B cell (primary cell): ENCODE results near the gene REPS2. TPM values are rescaled to one million over a fixed set of nuclear protein-coding genes. Genes with fewer than 3 reads are reported as not detected.

ENCODE experiments used
- ATAC-seq: fragments of 200-7000 bp; cut with Tn5 transposase; one replicate; pipeline ENCODE4 v1.10.0; 2021; ENCODE audit warnings: low read depth, mild to moderate bottlenecking, moderate number of reproducible peaks, moderate library complexity
- CTCF ChIA-PET: fragments of 350-600 bp; sonication (Branson Sonifier 250); formaldehyde crosslinking; loops from one replicate; lab custom pipeline; 2021; ENCODE audit warnings: antibody characterized with exemption, inconsistent platforms; lab: Charles Lee
- POLR2A ChIA-PET: fragments of 350-600 bp; sonication (Branson Sonifier 250); formaldehyde crosslinking; loops from one replicate; lab custom pipeline; 2021; ENCODE audit warnings: antibody characterized with exemption; lab: Charles Lee
- DNase-seq: peaks from one replicate; pipeline ENCODE4 v3.0.0; 2013
- H2AFZ ChIP-seq: 2 replicates; pipeline ENCODE4 v1.6.1; 2012; ENCODE audit warnings: mild to moderate bottlenecking, low read depth, low read length; ENCODE audit not compliant: insufficient read depth, poor library complexity, severe bottlenecking
- H3K27ac ChIP-seq, 2 donors: 1 replicate in 1 of 2; 2 replicates in 1 of 2; pipeline ENCODE4 v1.5.1; 2012 to 2013; ENCODE audit warnings: low read length in 2 of 2, mild to moderate bottlenecking in 2 of 2, moderate library complexity in 1 of 2
- H3K27me3 ChIP-seq, 4 experiments: fragments of 200-600 bp in 1 of 4; sonication (generic) in 1 of 4; replicated peaks in 1 of 4; 1 replicate in 2 of 4; 2 replicates in 2 of 4; pipeline versions ENCODE4 v1.6.1 to v1.7.0; 2013 to 2016; ENCODE audit warnings: low read length in 3 of 4, mild to moderate bottlenecking in 2 of 4, mixed read lengths in 1 of 4, moderate library complexity in 1 of 4; ENCODE audit not compliant: insufficient read depth in 4 of 4, control insufficient read depth in 3 of 4; ENCODE audit errors: control extremely low read depth in 1 of 4
- H3K36me3 ChIP-seq, 2 experiments: replicated peaks in 1 of 2; 1 replicate in 1 of 2; 2 replicates in 1 of 2; pipeline versions ENCODE4 v1.6.1 to v1.7.1; 2013; ENCODE audit warnings: low read length in 1 of 2; ENCODE audit not compliant: insufficient read depth in 2 of 2, control insufficient read depth in 1 of 2; ENCODE audit errors: control extremely low read depth in 1 of 2, extremely low read depth in 1 of 2
- H3K4me1 ChIP-seq, 2 donors: fragments of 200-600 bp in 1 of 2; sonication (generic) in 1 of 2; 1 replicate in 1 of 2; 2 replicates in 1 of 2; pipeline versions ENCODE4 v1.5.1 to v1.6.1; 2013 to 2017; ENCODE audit warnings: low read length in 2 of 2; ENCODE audit not compliant: control insufficient read depth in 2 of 2, insufficient read depth in 2 of 2
- H3K4me2 ChIP-seq: replicated peaks from 2 replicates; pipeline ENCODE3; 2012; ENCODE audit warnings: mild to moderate bottlenecking, low read depth, low read length; ENCODE audit not compliant: poor library complexity, severe bottlenecking
- H3K4me3 ChIP-seq, 5 experiments: fragments of 200-600 bp in 1 of 5; sonication (generic) in 1 of 5; 1 replicate in 3 of 5; 2 replicates in 2 of 5; pipeline versions ENCODE4 v1.5.1 to v1.7.0; 2011 to 2016; ENCODE audit warnings: low read length in 4 of 5, mild to moderate bottlenecking in 4 of 5, low read depth in 2 of 5, control low read depth in 1 of 5, moderate library complexity in 1 of 5; ENCODE audit not compliant: insufficient read depth in 1 of 5; ENCODE audit errors: control extremely low read depth in 1 of 5, extremely low read depth in 1 of 5
- H3K79me2 ChIP-seq: fragments of 200-600 bp; sonication (generic); one replicate; pipeline ENCODE4 v1.6.0; 2016; ENCODE audit warnings: low read length; ENCODE audit not compliant: control insufficient read depth, insufficient read depth
- H3K9ac ChIP-seq: fragments of 200-600 bp; sonication (generic); 2 replicates; pipeline ENCODE4 v1.6.1; 2017; ENCODE audit warnings: mild to moderate bottlenecking, low read length, moderate library complexity
- H3K9me3 ChIP-seq, 3 donors: one replicate each; pipeline versions ENCODE4 v1.6.1 to v1.7.1; 2013; ENCODE audit warnings: low read length in 2 of 3; ENCODE audit not compliant: control insufficient read depth in 2 of 3, insufficient read depth in 1 of 3; ENCODE audit errors: control extremely low read depth in 1 of 3
- H4K20me1 ChIP-seq: 2 replicates; pipeline ENCODE4 v1.6.0; 2012; ENCODE audit warnings: mild to moderate bottlenecking, low read length; ENCODE audit not compliant: insufficient read depth, control insufficient read depth, poor library complexity, severe bottlenecking
- H3K27ac Mint-ChIP-seq: one replicate; pipeline ENCODE4 v1.8.0; 2021; ENCODE audit warnings: mixed read lengths
- H3K27me3 Mint-ChIP-seq: one replicate; pipeline ENCODE4 v1.8.0; 2021; ENCODE audit warnings: mixed read lengths
- H3K4me1 Mint-ChIP-seq: one replicate; pipeline ENCODE4 v1.8.0; 2021; ENCODE audit warnings: mixed read lengths
- H3K4me3 Mint-ChIP-seq: one replicate; pipeline ENCODE4 v1.8.0; 2021; ENCODE audit warnings: mixed read lengths
- H3K9me3 Mint-ChIP-seq: one replicate; pipeline ENCODE4 v1.8.0; 2022; ENCODE audit warnings: mixed read lengths; ENCODE audit not compliant: insufficient read depth
- CTCF ChIP-seq: fragments of 200-600 bp; IDR thresholded peaks from one replicate; pipeline ENCODE4 v1.8.0; 2022; ENCODE audit warnings: antibody characterized with exemption, mild to moderate bottlenecking
- EZH2 ChIP-seq: IDR thresholded peaks from 2 replicates; pipeline ENCODE4 v1.6.1; 2012; ENCODE audit warnings: borderline replicate concordance, low read depth, mild to moderate bottlenecking, moderate library complexity, low read length; ENCODE audit not compliant: insufficient read depth, poor library complexity, severe bottlenecking
- WGBS: methylation state at CpG from one replicate; pipeline ENCODE4 v1.1.5; 2013; ENCODE audit warnings: missing lambda C conversion rate; ENCODE audit not compliant: insufficient coverage; 5-methylcytosine and 5-hydroxymethylcytosine counted together
- intact Hi-C: fragments of 100-400 bp; cut with micrococcal nuclease; formaldehyde crosslinking; loops from one replicate; pipeline ENCODE4 v1.10.0; 2022
- polyA plus RNA-seq: library from polyadenylated mRNA; depleted of rRNA; stranded (reverse); fragments of >200 nt; gene quantifications from 2 replicates; pipeline ENCODE4 v1.2.3, GENCODE V29; 2012
- total RNA-seq, 2 donors: library from RNA; stranded (reverse); fragments of 120-200 nt in 1 of 2; gene quantifications; 1 replicate in 1 of 2; 2 replicates in 1 of 2; pipeline versions ENCODE4 v1.2.3 to v1.2.4, GENCODE V29; 2013 to 2022

REPS2 gene
- total and polyA plus RNA-seq, 2 donors (not counting 1 experiment from before 2014, with no cell fraction given), result 1.1 to 4.9 TPM

GRCh38 chrX:16990839-16991238 is 44.4 kb downstream of the REPS2 start:
- DNase-seq (no peak), ATAC-seq (no peak)
- no peak overlapping the region for H3K4me3 ChIP-seq
- POLR2A ChIA-PET, result no interaction called here
- H3K9me3 Mint-ChIP-seq, result no peaks in the 10 kb centered on the region
- TF ChIP-seq EZH2 (no peak), CTCF (no peak)
- no peak overlapping the region for H2AFZ ChIP-seq
- intact Hi-C loops, result no loop called here
- no peaks in the 10 kb centered on the region for H4K20me1 ChIP-seq
- H3K4me3 Mint-ChIP-seq, result no peak overlapping the region
- no peak overlapping the region for H3K27ac ChIP-seq
- 71% methylated on average over 1 of the region's 2 CpGs for WGBS
- H3K9me3 ChIP-seq, result no peaks in the 10 kb centered on the region
- H3K27ac Mint-ChIP-seq, result no peak overlapping the region
- no peaks in the 10 kb centered on the region for H3K79me2 ChIP-seq
- no peaks in the 10 kb centered on the region for H3K27me3 ChIP-seq
- CTCF ChIA-PET, result no interaction called here
- H3K4me2 ChIP-seq, result no peak overlapping the region
- no peaks in the 10 kb centered on the region for H3K4me1 Mint-ChIP-seq
- H3K4me1 ChIP-seq, result no peaks in the 10 kb centered on the region
- H3K27me3 Mint-ChIP-seq, result no peaks in the 10 kb centered on the region
- H3K36me3 ChIP-seq, result no peaks in the 10 kb centered on the region
- H3K9ac ChIP-seq, result no peak overlapping the region

- intact Hi-C loops, result no loop called here
- no peak for ATAC-seq
- Mint-ChIP-seq H3K4me3 (no peak overlapping the region), H3K27me3 (no peaks in the 10 kb centered on the region), H3K9me3 (no peaks in the 10 kb centered on the region), H3K27ac (no peak overlapping the region), H3K4me1 (no peaks in the 10 kb centered on the region)
- Histone ChIP-seq H3K4me3 (no peak overlapping the region), H4K20me1 (no peaks in the 10 kb centered on the region), H2AFZ (no peak overlapping the region), H3K4me2 (no peak overlapping the region), H3K4me1 (no peaks in the 10 kb centered on the region), H3K27me3 (no peaks in the 10 kb centered on the region), H3K9ac (no peak overlapping the region), H3K9me3 (no peaks in the 10 kb centered on the region), H3K36me3 (no peaks in the 10 kb centered on the region), H3K79me2 (no peaks in the 10 kb centered on the region), H3K27ac (no peak overlapping the region)
- CTCF ChIA-PET, result no interaction called here
- DNase-seq, result no peak
- TF ChIP-seq EZH2 (no peak), CTCF (no peak)
- WGBS, result no CpG with 5 or more reads among the region's 3 CpGs
- POLR2A ChIA-PET, result no interaction called here
Observed at GRCh38 chrX:16992445-16992844, 46.0 kb downstream of the REPS2 start.
